Skeletal muscle satellite cell (primary cell): ENCODE measurements around the gene ERGIC1. TPM values are rescaled to one million over a fixed set of nuclear protein-coding genes. Genes with fewer than 3 reads are reported as not detected.
"Not testable (repeated sequence)": the region's sequence is repeated elsewhere in the genome, so short reads cannot be mapped to it uniquely, and the experiment has no call there.

ENCODE experiments used
- H3K27me3 ChIP-seq: 2 replicates; pipeline ENCODE4 v1.7.0; 2013; ENCODE audit warnings: low read length; ENCODE audit not compliant: control insufficient read depth, insufficient read depth
- H3K36me3 ChIP-seq: 2 replicates; pipeline ENCODE4 v1.7.0; 2013; ENCODE audit warnings: mild to moderate bottlenecking, control low read depth, low read length; ENCODE audit not compliant: insufficient read depth
- H3K4me1 ChIP-seq: 2 replicates; pipeline ENCODE4 v1.7.0; 2013; ENCODE audit warnings: low read length; ENCODE audit not compliant: control insufficient read depth, insufficient read depth
- H3K4me2 ChIP-seq: 2 replicates; pipeline ENCODE4 v1.7.0; 2013; ENCODE audit warnings: mild to moderate bottlenecking, low read length
- H3K4me3 ChIP-seq: 2 replicates; pipeline ENCODE4 v1.7.0; 2013; ENCODE audit warnings: low read length
- H3K9ac ChIP-seq: 2 replicates; pipeline ENCODE4 v1.7.0; 2013; ENCODE audit warnings: mild to moderate bottlenecking, low read depth, low read length, moderate library complexity
- H3K9me3 ChIP-seq: replicated peaks from 2 replicates; pipeline ENCODE4 v1.7.0; 2013; ENCODE audit warnings: mild to moderate bottlenecking, control low read depth, low read length
- total RNA-seq: library from RNA; depleted of rRNA; stranded (reverse); fragments of >200 nt; gene quantifications from 2 replicates; pipeline ENCODE4 v1.2.3, GENCODE V29; 2012; rRNA removed

Gene ERGIC1, protein sequence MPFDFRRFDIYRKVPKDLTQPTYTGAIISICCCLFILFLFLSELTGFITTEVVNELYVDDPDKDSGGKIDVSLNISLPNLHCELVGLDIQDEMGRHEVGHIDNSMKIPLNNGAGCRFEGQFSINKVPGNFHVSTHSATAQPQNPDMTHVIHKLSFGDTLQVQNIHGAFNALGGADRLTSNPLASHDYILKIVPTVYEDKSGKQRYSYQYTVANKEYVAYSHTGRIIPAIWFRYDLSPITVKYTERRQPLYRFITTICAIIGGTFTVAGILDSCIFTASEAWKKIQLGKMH
- 162 and 224 TPM in 2 replicates for total RNA-seq

DNA sequence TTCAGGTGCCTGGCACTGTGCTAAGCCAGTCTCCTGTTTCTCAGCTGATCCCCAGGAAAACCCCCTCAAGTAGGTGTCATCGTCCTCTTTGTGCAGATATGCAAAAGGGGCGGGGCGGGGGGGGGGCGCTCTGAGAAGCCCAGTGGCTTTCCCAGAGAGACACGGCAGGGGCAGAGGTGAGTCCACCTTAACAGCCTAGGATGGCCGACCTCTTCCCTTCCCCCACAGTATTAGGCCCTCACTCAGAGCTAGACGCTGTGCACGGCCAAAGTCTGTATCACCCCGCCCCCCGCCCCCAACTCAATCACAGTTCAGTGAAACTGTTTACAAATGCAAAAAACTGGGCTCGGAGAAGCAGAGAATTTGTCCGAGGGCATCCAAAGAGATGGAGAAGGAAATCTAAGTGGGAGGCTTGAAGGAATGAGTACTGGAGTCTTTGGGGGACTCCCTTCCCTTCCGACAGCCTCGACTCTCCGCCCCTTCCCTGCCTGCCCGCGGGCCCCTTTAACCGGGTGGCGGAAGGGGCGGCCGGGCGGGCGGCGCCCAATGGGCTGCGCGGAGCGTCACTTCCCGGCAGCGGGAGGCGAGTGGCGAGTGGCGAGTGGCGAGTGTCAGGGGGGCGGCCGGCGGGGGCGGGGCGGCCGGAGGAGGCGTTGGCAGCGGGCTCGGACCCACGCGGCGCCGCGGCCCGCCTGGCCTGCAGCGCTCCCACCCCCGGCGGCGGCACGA is at the start of gene ERGIC1:
TSS of gene ERGIC1 (plus strand) at position 566 of the 729 bp plus-strand sequence. CDS start at position 729, 163 bp downstream.
- Histone ChIP-seq H3K9me3 (no peaks in the 10 kb centered on the region), H3K4me1 (peaks cover 61% of the 10 kb centered on the region), H3K4me2 (peak within 1 kb of the TSS; percentile 96), H3K36me3 (peaks cover 16% of the 10 kb centered on the region), H3K9ac (peak within 1 kb of the TSS; percentile 97), H3K27me3 (no peaks in the 10 kb centered on the region), H3K4me3 (peak within 1 kb of the TSS; percentile 90)

DNA sequence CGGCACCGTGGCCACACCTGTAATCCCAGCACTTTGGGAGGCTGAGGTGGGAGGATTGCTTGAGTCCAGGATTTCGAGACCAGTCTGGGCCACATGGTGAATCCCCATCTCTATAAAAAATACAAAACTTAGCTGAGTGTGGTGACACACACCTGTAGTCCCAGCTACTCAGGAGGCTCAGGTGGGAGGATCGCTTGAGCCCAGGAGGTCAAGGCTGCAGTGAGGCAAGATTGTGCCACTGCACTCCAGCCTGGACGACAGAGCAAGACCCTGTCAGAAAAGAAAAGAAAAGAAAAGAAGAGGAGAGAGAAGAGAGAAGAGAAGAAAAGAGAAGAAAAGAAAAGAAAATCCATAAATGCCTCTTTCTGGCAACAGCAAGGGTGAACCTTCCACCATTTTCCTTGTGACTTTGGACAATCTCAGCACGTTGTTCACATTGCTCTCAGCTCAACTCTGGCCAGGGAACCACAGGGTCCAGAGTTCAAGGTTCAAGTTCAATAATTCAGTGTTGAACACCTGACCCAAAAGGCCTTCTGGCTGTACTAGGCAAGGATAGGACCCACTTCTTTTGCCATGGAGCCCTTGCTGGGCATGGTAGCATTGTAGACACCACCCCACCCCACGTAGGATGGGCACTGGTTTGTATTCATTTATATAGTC is 48.5 kb upstream of the ERGIC1 start:
- H3K4me1 ChIP-seq, result peaks cover 38% of the 10 kb centered on the region
- no peak overlapping the region for H3K4me2 ChIP-seq
- H3K4me3 ChIP-seq, result no peak overlapping the region
- H3K36me3 ChIP-seq, result no peaks in the 10 kb centered on the region
- no peak overlapping the region for H3K9ac ChIP-seq
- H3K9me3 ChIP-seq, result no peaks in the 10 kb centered on the region
- H3K27me3 ChIP-seq, result no peaks in the 10 kb centered on the region

DNA sequence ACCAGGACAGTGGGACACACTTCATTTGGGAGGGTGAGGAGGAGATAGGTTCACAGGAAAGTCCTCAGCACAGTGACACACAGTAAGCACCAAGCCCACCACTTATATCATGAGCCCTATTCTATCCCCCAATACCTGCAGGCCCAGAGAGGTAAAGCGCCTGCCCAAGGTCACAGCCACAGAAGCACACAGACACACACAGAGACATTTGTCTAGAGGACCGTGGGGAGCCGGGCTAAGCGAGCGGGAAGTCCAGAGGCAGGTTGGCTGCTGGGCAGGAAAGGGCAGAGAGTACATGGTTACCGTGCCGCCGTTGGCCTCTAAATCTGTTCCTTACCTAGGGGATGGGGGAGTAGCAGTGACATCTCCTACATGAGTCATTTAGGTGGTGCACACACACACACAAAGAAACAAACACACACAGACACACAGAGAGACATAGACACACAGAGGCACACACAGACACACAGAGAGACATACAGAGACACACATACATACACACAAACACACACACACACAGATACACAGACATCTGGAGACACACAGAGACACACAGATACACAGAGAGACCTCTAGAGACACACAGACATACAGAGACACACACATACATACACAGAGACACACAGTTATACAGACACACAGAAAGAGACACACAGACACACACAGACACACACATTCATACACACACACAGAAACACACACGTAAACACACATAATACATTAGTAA is 47.2 kb upstream of the ERGIC1 start:
- Histone ChIP-seq H3K4me2 (no peak overlapping the region), H3K9ac (no peak overlapping the region), H3K4me3 (no peak overlapping the region), H3K27me3 (no peaks in the 10 kb centered on the region), H3K9me3 (no peaks in the 10 kb centered on the region), H3K36me3 (no peaks in the 10 kb centered on the region), H3K4me1 (peaks cover 46% of the 10 kb centered on the region)

DNA sequence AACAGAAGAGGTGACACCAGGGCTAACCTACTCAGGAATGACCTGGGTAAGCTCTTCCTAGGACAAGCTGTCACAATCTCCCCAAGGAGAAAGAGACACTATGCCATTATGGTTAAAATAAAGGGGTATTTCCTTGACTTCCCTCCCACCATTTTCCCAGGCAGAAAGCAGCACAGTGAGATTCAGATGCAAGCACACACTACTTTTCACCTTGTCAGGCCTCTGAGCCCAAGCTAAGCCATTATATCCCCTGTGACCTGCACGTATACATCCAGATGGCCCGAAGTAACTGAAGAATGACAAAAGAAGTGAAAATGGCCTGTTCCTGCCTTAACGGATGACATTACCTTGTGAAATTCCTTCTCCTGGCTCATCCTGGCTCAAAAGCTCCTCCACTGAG is 46.5 kb upstream of the ERGIC1 start:
- not testable (repeated sequence) for H3K4me3 ChIP-seq, H3K27me3 ChIP-seq, H3K9ac ChIP-seq, H3K36me3 ChIP-seq, H3K9me3 ChIP-seq, H3K4me2 ChIP-seq
- H3K4me1 ChIP-seq, result peaks cover 42% of the 10 kb centered on the region

DNA sequence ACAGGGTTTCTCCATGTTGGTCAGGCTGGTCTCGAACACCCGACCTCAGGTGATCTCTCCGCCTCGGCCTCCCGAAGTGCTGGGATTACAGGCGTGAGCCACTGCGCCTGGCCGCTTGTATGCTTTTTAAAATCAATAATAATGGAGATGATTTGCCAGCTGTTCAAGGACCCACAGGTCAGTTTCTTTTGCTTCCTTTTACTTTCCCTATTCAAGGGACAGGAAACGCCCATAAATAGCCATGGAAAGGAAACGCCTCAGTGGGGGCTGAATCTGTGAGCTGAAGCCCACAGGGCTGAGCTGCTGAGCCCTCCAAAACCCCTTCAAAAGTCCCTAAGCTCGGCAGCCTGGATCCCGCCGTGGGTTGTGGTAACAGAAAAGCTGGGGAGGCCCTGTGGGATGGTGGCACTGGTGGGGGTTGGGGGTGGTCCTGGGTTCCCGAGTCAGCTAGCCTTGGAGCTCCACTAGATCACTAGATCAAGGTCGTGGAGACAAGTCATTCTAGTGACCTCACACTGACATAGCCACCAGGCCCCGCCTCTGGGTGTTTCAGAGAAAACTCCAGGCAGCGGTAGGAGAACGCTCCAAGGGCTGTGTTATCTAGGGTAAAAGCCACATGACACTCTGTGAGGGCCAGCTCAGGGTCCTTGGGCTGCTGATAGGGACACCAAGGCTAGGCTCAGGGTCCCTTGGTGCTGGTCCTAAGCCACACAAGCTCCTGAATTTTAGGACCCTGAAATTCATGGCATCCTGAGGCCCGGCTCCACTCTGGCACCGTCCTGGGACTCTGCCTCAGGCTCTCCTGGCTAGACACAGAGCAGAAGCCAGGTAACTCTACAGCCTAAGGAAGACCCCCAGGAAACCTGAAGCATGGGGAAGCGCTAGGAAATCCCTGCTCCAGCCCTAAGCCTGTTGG is 45.0 kb upstream of the ERGIC1 start:
- no peaks in the 10 kb centered on the region for H3K27me3 ChIP-seq
- no peaks in the 10 kb centered on the region for H3K36me3 ChIP-seq
- H3K4me1 ChIP-seq, result peaks cover 53% of the 10 kb centered on the region
- H3K4me2 ChIP-seq, result peak overlapping the region; percentile 58
- peak overlapping the region; percentile 72 for H3K9ac ChIP-seq
- no peaks in the 10 kb centered on the region for H3K9me3 ChIP-seq
- H3K4me3 ChIP-seq, result peak overlapping the region; percentile 17

DNA sequence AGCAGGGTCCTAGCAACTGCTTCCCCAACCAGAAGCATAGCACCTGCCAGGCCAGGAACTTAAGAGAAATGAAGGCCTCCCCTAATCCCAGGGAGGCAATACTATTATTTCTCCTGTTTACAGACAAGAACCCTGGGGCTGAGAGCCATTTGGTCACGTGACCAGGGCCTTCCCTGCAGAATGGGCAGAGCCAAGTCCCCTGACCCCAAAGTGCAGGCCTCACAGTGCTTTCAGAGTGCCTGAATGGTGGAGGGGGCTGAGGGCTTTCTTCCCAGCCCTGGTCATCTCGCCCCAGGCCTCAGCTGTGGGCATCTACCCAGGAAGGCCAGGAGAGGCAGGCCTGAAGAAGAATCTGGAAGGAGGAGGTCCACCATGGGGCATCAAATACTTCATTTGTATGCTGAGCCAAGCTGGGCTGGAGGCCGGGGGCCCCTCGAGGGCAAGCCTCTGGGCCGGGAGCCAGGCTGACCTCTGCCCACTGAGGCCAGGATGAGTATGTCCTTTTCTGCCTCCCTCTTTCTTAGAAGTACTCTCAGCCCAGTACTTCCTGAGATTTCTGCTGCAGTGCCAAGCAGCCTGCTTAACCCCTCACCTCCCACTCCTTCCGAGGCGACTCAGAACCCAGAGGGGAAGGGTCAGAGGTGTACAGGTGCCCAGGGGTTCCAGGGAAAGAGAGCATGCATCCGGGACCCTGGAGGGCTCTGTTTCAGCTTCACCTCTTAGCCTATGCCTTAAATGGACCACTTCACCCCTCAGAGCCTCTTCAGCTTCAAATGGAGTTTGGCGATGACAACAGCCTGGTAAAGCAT is 44.2 kb upstream of the ERGIC1 start:
- no peaks in the 10 kb centered on the region for H3K9me3 ChIP-seq
- peak overlapping the region; percentile 58 for H3K4me2 ChIP-seq
- peaks cover 61% of the 10 kb centered on the region for H3K4me1 ChIP-seq
- no peaks in the 10 kb centered on the region for H3K36me3 ChIP-seq
- H3K4me3 ChIP-seq, result no peak overlapping the region
- no peaks in the 10 kb centered on the region for H3K27me3 ChIP-seq
- peak overlapping the region; percentile 72 for H3K9ac ChIP-seq

DNA sequence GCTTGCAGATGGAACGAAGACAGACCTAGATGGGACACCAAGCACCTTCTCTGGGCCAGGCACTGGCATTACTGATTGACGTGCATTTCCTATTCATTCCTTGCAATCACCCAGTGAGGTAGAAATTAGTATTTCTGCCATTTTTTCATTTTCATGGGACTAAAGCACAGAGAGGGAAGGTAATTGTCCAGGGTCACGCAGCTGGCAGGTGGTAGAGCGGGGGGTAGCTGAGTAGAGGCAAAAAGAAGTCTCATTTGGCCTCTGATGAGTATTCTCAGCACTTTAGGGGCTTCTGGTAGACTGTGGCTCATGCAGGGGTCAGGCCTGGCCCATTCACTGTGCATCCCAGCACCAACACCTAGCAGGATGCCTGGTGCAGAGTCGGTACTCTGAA is 43.6 kb upstream of the ERGIC1 start:
- Histone ChIP-seq H3K27me3 (no peaks in the 10 kb centered on the region), H3K9me3 (no peaks in the 10 kb centered on the region), H3K4me1 (peaks cover 67% of the 10 kb centered on the region), H3K4me3 (no peak overlapping the region), H3K9ac (no peak overlapping the region), H3K4me2 (no peak overlapping the region), H3K36me3 (no peaks in the 10 kb centered on the region)

DNA sequence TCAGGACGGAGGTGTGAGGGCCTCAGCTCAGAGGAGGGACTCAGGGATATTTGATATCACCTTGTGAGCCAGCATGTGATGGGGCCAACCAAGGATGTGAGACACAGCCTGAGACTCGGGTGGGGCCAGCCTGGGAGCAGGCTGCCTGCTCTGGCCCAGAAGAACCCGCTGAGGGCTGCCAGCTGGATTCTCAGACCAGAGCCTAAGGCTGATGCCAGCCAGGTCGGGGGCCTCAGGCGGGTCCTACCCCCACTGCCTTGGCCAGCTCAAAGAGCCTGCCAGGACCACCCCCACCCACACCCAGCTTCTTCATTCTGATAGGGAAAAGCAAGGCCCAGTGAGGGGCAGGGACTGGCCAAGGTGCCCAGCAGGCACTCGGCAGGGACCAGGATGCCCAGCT is 42.8 kb upstream of the ERGIC1 start:
- Histone ChIP-seq H3K9ac (peak overlapping the region; percentile 22), H3K36me3 (no peaks in the 10 kb centered on the region), H3K4me1 (peaks cover 75% of the 10 kb centered on the region)

DNA sequence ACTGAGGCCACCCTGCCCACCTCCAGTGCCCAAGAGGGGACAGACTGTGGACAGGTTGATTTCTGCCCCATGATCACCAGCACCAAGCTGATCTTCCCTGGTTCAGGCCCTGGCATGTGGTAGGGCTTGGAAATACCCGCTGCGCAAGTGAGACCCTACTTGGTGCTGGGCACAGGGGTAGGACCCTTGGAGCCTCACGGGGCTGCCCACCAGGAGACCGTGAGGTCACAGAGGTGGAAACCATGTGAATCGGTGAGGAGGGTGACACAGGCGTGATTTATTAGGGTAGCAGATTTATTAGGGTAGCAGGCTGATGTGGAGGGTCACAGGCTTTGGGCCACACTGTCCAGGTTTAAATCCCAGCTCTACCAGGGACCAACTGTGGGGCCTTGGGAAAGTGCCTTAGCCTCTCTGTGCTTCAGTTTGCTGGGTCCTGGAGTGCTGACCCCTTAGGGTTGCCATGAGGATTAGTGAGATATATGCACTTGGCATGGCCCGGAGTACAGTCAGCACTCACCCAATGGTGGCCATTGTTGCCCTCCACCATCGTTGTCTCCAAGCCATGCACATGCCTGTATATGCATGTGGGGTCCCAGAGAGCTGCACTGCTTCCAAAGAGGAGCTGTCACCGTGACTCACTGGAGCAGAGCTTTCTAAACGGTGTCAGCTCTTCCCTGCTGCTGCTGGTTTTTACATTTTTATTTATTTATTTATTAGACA is 42.2 kb upstream of the ERGIC1 start:
- no peak overlapping the region for H3K4me2 ChIP-seq
- H3K4me3 ChIP-seq, result no peak overlapping the region
- H3K9ac ChIP-seq, result peak overlapping the region; percentile 22
- H3K36me3 ChIP-seq, result no peaks in the 10 kb centered on the region
- no peaks in the 10 kb centered on the region for H3K9me3 ChIP-seq
- peaks cover 80% of the 10 kb centered on the region for H3K4me1 ChIP-seq
- no peaks in the 10 kb centered on the region for H3K27me3 ChIP-seq

More for the DNA sequence above, 42.8 kb upstream of the ERGIC1 start:
- no peaks in the 10 kb centered on the region for H3K27me3 ChIP-seq
- no peak overlapping the region for H3K4me2 ChIP-seq
- no peaks in the 10 kb centered on the region for H3K9me3 ChIP-seq
- no peak overlapping the region for H3K4me3 ChIP-seq
